NCI-H1417 treated with DMSO at 0.1 percent for 48 hours (cell line): ENCODE results near the gene GHRH.

ENCODE experiments used
- DNase-seq: peaks from one replicate; lab custom pipeline; 2025; lab: John Stamatoyannopoulos, UW

The GHRH gene

DNA sequence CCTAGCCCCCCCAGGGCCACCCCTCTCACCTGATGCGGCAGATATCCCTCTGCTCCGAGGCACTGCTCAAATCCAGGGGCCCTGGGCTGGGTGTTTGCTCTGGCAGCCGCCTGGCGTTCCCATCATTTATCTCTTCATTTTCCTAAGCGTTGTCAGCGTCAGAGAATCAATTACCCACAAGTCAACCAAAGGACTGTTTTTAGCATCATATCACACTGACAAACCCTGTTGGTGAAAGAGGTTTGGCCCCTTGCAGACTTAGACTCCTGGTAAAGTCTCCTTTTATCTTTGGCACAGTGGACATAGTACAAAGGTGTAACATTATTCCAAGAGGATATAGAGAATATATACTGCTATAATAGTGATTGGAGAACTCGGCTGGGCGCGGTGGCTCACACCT, at the start of gene GHRH:
Gene GHRH, minus strand, starts transcription at position 101 of the 400 bp plus-strand sequence. CDS start 4,925 bp downstream, outside the sequence.
- DNase-seq: no peak

- no peak for DNase-seq
These were observed 49.3 kb upstream of the GHRH start for GRCh38 chr20:37310951-37311350.

DNA sequence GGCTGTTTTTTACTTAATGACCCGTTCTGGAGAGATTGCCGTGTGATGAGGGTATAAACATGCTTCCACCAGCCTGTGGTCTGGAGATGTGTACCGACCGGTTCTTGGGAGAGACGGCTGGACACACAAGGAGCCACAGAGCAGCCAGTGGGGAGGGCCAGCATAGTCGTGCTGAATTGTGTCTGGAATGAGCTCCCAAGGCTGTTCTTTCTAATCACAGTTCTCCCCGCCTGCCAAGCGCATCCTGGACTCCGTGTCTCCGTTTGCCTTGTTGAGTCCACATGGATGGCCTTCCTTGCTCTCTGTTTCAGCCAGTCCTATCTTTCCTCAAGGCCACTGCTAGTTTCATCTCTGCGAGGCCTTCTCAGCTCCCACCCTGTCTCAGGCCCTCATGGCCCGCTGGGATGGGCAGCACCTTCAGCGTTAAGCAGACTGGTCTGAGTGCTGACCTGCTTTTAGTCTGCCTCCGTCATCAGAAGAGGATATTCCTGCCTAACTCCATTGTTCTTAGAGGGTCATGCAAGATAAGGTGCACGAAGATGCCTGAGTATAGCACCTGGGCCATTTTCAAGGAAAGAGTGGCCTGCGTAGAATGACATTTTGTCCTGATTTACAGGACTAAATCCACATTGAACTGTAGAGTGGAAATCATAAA, 48.4 kb upstream of the GHRH start:
- no peak for DNase-seq

DNA sequence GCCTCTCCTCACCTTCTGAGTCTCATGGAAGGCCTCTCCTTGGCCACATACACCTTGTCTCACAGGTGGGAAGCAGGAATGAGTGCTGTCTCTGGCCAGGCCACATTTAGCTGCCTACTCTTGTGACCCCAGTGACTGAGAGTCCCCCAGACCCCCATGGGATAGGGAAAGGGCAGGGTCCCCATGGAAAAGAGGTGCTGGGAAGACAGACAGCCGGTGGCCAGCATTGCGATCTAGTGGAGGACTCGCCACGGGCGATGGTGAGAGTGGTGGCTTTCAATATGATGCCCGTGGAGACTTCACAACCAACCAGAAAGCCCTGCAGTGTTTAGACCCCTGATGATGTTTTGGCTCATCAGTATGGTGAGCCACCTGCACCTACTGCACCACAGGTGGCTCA, 47.7 kb upstream of the GHRH start:
- DNase-seq: no peak

- DNase-seq: no peak
These were observed 46.8 kb upstream of the GHRH start for GRCh38 chr20:37308086-37309050.

GRCh38 chr20:37305839-37306238, 44.2 kb upstream of the GHRH start:
- DNase-seq: no peak

DNA sequence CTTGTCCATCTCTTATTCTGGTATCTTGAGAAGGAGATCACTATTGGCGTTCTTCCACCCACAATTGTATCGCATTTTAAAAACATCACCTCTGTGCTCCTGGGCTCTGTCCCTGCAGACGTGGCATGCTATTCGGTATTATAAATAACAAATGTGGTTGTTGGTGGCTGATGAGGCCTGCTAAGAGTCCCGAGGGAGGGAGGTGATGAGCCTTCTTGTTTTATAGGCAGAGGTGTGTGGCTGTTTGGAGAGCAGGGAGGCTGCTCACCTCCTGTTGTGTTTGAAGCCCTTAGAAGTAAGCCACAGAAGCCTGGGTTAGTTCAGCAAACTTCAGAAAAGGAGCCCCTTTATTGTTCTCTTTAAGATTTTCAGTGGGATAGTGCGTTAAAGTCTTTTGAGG, 43.5 kb upstream of the GHRH start:
- DNase-seq: no peak

- no peak for DNase-seq
These were observed 42.0 kb upstream of the GHRH start for GRCh38 chr20:37303637-37304036.

- DNase-seq: no peak
These were observed 41.4 kb upstream of the GHRH start for GRCh38 chr20:37302981-37303380.

DNA sequence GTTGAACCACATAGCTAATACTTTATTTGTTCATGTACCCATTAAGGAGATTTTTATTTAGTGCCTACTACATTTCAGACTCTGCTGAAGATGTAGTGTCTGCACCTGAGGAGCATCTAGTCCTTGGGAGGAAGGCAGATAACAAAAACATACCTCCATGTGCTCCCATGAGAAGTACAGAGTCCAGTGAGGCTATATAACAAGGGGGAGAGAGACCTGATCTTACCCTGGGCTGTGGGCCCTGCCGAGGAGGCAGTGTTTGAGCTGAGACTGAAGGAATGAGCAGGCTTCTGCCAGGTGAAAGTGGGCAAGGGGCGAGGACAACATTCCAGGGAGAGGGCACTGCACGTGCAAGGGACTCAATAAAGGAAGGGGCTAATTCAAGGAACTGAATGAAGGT, 39.9 kb upstream of the GHRH start:
- no peak for DNase-seq

DNA sequence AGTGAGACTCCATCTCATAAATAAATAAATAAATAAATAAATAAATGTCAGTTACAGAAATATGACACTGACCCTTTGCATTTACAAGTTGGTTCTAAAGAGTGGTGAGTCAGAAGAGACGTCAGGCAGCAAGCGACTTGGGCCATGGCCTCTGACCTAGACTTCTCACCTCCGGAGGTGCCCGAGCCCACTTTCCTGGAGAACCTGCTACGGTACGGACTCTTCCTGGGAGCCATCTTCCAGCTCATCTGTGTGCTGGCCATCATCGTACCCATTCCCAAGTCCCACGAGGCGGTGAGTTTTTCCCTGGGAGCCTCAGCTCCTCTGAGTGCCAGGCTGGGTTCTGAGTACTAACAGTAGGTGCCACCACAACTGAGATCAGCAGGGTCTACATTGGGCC, 39.5 kb upstream of the GHRH start:
- no peak for DNase-seq

DNA sequence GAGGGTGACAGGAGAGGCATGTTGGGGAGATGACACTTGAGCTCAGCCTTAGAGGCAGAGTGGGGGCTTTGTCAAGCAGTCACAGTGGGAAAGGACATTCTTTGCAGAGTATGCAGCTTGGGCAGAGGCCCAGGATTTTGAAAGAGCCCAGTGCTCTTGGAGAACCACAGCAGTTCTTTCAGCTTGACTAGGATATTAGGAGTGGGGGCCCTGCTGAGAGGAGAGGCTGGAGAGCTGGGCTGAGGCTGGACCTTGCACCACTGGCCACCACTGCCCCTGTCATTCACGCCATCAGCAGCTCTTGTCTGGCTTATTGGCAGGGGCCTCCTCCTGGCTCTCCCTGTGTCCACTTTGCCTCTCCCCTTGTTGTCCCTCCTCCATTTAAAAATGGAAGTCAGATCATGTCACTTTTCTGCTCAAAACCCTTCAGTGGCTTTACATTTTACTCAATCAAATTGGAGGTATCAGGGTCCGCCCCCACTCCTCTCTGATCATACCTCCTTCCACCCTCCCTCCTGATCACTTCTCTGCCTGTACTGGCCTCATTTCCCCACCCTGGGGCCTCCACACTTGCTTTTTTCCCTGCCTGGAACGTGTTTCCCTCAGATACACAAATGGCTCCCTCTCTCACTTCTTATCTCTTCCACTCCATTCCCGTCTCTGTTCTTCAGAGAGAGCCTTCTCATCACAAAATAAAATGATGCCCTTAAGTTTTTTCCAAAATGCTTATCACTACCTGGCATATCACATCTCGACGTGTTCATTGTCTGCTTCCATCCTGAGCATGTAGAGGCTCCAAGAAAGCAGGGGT, 38.3 kb upstream of the GHRH start:
- no peak for DNase-seq

DNA sequence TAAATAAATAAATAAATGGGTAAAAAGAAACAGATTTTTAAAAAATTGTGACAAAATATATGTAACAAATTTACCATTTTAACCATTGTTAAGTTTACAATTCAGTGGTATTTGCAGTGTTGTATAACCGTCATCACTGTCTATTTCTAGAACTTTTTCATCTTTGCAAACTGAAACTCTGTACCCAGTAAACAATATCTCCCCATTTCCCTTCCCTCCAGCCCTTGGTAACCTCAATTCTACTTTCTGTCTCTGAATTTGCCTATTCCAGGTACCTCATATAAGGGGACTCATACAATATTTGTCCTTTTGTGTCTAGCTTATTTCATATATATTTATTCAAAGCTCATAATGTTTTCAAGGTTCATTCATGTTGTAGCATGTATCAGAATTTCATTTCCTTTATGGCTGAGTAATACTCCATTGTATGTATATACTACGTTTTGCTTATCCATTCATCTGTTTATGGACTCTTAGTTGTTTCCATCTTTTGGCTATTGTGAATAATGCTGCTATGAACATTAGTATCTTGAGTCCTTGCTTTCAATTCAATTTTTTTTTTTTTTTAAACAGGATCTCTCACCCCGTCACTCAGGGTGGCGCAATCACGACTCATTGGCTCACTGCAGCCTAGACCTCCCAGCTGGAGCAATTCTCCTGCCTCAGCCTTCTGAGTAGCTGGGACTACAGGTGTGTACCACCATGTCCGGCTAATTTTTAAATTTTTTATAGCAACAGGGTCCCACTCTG, 36.8 kb upstream of the GHRH start:
- DNase-seq: no peak

DNA sequence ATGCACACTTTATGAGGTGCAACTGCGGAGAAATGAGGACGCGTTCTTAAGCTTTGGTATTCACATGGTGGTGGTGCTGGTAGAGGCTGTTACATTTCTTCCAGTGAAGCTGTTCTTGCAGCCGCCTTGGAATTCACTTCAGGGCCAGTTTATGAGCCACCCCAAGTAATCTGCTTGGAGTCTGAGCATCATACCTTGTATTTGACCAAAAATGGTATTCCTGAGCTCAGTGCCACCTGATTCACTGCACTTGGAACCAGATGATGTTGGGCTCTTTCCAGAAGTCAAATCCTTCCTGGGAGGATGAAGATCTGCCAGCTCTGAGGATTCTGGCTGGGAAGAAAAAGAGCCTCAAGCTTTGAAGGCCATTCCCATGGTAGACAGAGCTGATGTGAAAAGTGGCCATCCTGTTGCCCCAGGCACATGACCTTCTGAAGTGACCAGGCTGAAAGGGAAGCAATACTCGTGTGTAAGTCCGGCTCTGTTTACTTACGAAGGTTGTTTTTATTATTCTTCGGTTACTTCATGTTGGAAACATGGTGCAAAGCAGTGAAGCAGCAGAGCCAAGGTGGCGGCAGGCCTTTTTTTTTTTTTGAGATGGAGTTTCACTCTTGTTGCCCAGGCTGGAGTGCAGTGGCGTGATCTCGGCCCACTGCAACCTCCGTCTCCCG, 35.6 kb upstream of the GHRH start:
- no peak for DNase-seq

- no peak for DNase-seq
These were observed 34.8 kb upstream of the GHRH start for GRCh38 chr20:37296371-37296770.

- DNase-seq: peak; percentile 83
These were observed 34.0 kb upstream of the GHRH start for GRCh38 chr20:37295595-37295994.

GRCh38 chr20:37295001-37295400, 33.4 kb upstream of the GHRH start:
- no peak for DNase-seq

DNA sequence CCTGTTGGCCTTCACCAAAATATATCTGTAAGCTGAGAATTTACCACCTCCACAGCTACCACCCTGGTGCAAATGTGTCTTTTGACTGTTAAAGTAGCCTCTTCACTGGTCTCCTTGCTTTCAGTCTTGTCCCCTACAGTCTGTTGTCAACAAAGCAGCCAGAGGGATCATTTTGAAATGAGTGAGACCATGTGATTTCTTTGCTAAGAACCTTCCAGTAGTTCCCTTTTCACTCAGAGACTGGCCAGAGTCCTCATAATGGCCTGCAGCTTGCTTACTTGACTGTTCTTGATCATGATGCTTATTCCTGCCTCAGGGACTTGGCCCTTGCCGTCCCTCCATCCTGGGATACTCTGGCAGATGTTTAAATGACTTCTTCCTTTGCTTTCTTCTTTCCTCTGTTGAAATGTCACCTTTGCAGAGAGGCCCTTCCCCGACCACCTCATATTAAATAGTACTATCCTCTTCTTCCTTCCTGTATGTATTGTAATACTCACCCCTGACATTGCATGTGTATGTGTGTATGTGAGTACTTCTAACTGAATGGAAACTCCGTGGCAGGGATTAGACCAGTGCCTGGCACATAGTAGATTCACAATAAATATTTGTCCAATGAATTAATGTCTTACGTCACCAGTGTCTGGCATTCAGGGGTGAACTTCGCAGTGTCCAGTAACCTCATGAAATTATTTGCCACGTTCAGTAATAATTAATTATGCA, 32.8 kb upstream of the GHRH start:
- DNase-seq: no peak

- DNase-seq: no peak
These were observed 31.8 kb upstream of the GHRH start for GRCh38 chr20:37293301-37293943.

DNA sequence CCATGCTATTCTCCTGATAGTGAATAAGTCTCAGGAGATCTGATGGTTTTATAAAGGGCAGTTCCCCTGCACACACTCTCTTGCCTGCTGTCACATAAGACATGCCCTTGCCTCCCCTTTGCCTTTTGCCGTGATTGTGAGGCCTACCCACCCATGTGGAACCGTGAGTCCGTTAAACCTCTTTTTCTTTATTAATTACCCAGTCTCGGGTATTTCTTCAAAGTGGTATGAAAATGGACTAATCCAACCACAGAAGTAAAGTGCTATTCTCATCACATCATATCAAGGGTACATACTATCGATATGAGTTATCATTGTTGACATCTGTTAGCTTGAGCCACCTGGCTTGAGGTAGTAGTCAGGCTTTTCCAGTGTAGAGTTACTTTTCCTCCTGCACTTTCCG, 30.1 kb upstream of the GHRH start:
- no peak for DNase-seq
